Cardiac muscle cell (in vitro differentiated cells and primary cell): ENCODE results near the gene FASTK. TPM values are rescaled to one million over a fixed set of nuclear protein-coding genes. Genes with fewer than 3 reads are reported as not detected.

Source experiments
- DNase-seq, 2 donors: peaks; one replicate each; pipeline versions ENCODE4 v3.0.0 to v3.0.0-alpha.2; 2010 to 2017; ENCODE audit warnings: low read depth in 1 of 2, low spot score in 1 of 2
- H3K27ac ChIP-seq: fragments of 200-600 bp; sonication (generic); 2 replicates; pipeline ENCODE4 v1.5.1; 2016
- H3K27me3 ChIP-seq: fragments of 200-600 bp; sonication (generic); 2 replicates; pipeline ENCODE4 v1.6.0; 2016; ENCODE audit warnings: control low read depth
- H3K36me3 ChIP-seq: fragments of 200-600 bp; sonication (generic); 2 replicates; pipeline ENCODE4 v1.5.1; 2016; ENCODE audit warnings: control low read depth
- H3K4me1 ChIP-seq: fragments of 200-600 bp; sonication (generic); 2 replicates; pipeline ENCODE4 v1.8.1; 2017; ENCODE audit warnings: low read depth, mild to moderate bottlenecking, mixed run types
- H3K4me3 ChIP-seq: fragments of 200-600 bp; sonication (generic); 2 replicates; pipeline ENCODE4 v1.5.1; 2016; ENCODE audit warnings: mild to moderate bottlenecking
- H3K9me3 ChIP-seq: fragments of 200-600 bp; sonication (generic); 2 replicates; pipeline ENCODE4 v1.5.1; 2017; ENCODE audit warnings: low read depth, mild to moderate bottlenecking, control low read depth
- polyA plus RNA-seq: library from polyadenylated mRNA; unstranded; fragments of >200 nt; fragmentation: Nextera tagmentation; extraction: Ambion mirVana; gene quantifications from 2 replicates; pipeline ENCODE4 v1.2.1, GENCODE V29; 2016
- total RNA-seq: library from RNA; depleted of rRNA; stranded (reverse); fragments of >200 nt; gene quantifications from 2 replicates; pipeline ENCODE4 v1.2.3, GENCODE V29; 2016
- TF ChIP-seq, protein P1 (sequence below): IDR thresholded peaks from 2 replicates; pipeline ENCODE4 v1.5.1; 2012; ENCODE audit warnings: low read depth, mild to moderate bottlenecking, low read length

FASTK gene, protein sequence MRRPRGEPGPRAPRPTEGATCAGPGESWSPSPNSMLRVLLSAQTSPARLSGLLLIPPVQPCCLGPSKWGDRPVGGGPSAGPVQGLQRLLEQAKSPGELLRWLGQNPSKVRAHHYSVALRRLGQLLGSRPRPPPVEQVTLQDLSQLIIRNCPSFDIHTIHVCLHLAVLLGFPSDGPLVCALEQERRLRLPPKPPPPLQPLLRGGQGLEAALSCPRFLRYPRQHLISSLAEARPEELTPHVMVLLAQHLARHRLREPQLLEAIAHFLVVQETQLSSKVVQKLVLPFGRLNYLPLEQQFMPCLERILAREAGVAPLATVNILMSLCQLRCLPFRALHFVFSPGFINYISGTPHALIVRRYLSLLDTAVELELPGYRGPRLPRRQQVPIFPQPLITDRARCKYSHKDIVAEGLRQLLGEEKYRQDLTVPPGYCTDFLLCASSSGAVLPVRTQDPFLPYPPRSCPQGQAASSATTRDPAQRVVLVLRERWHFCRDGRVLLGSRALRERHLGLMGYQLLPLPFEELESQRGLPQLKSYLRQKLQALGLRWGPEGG
- total RNA-seq (165 and 175 TPM in 2 replicates), polyA plus RNA-seq (145 and 227 TPM in 2 replicates)

DNA sequence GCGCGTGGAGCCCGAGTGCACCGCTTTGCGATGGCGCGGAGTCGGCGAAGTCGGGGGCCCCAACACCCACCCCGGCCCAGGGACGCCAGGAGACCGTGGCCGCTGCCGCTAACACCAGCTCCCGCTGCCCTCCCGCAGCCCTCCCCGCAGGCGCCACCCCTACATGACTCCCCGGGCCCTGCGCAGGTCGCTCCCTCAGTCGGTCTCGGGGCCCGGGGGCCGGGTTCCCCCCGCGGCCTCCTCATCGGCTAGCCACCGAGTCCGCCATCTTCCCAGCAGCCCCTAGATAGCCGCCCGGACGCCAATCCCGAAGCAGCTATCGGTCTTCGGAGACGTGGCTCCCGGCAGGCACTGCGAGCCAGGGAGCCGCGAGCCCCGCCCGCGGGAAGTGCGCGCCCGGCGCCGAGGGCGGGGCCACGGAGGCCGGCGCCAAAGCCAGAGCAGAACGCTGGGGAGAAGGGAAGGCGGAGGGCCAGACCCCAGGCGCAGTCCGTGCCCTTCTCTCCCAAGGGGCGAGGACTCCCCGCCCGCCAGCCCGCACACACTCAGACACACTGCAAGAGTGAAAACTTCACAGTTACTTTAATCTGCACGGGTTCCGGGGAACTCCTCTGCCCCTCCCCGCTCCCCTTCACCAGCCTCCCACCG is at the start of gene FASTK:
FASTK (minus strand) TSS at position 288 of the 648 bp plus-strand sequence; CDS start at position 245, 43 bp downstream.
- no peaks in the 10 kb centered on the region for H3K36me3 ChIP-seq
- H3K27ac ChIP-seq = peak within 1 kb of the TSS; percentile 93
- H3K9me3 ChIP-seq = no peaks in the 10 kb centered on the region
- TF ChIP-seq, protein P1, sequence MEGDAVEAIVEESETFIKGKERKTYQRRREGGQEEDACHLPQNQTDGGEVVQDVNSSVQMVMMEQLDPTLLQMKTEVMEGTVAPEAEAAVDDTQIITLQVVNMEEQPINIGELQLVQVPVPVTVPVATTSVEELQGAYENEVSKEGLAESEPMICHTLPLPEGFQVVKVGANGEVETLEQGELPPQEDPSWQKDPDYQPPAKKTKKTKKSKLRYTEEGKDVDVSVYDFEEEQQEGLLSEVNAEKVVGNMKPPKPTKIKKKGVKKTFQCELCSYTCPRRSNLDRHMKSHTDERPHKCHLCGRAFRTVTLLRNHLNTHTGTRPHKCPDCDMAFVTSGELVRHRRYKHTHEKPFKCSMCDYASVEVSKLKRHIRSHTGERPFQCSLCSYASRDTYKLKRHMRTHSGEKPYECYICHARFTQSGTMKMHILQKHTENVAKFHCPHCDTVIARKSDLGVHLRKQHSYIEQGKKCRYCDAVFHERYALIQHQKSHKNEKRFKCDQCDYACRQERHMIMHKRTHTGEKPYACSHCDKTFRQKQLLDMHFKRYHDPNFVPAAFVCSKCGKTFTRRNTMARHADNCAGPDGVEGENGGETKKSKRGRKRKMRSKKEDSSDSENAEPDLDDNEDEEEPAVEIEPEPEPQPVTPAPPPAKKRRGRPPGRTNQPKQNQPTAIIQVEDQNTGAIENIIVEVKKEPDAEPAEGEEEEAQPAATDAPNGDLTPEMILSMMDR = no peak
- peaks cover 23% of the 10 kb centered on the region for H3K4me1 ChIP-seq
- H3K27me3 ChIP-seq = no peaks in the 10 kb centered on the region
- peak; percentile 91 to 96 for DNase-seq
- H3K4me3 ChIP-seq = peak within 1 kb of the TSS; percentile 93

DNA sequence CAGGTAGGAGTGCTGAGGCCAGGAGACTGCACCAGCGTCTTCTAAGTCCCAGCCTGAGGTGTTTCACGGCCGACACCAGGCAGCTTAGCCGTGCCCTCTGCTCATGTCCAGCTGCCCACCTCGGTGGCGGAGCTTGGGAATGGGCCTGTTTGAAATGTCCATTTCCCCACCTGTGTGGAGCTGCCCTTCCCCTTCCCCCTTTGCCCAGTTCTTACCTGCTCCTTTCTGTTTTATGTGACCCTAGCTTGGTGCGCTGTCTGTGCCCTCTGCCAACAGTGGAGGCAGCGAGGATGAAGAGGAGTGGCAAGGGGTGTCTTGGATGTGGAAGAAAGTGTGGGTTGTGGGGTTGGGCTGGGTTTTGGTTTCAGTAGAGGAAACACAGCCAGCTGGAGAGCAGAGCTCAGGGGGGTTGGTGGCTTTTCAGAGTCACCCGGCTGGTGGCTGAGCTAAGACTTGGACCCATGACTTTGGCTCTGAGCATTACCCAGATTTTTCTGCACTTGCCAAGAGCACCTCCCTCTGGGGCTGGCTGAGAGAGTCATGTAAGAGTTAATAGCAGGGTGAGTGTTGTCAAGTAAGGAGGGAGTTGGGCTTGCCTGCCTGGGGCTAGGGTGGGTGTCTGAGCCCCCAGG is 49.5 kb upstream of the FASTK start:
- H3K27ac ChIP-seq = no peak overlapping the region
- TF ChIP-seq, protein P1 = no peak
- no peaks in the 10 kb centered on the region for H3K4me1 ChIP-seq

DNA sequence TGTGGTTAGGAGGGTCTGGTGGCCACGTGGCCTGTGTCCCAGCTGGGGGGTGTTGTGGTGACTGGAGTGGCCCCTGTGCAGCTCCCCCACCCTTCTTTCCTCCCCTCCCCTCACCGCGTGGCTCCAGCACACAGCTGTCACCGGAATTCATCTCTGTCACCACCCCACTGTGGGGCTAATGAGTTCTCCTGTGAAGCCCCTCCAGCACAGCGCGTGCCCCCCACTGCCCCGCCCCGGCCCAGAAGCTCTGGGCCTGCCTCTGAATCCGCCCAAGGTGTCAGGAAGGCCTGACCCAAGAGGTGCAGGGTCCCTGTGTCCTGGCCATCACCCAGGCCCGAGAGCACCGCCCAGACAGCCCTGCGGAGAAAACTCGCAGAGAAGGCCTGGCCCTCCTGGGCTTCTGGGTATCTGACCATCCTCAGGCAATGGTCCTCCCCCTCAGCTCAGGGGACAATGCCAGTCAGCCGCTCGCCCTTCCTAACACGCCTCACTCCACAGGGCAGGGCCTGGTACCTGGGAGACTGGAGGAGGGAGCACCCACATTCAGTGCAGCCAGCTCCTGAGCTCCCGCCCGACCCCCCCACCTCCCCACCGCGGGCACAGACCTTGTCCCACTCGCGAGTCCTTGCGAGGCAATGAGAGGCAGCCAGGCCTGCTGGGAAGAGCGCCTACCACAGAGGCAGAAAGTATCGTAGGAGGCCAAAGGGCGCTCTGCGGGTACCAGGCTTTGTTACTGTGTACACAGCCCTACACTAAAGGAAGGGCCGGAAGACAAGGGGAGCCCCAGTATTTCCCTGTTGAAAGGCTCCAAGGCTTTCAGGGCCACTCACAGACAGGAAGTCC is 48.7 kb upstream of the FASTK start:
- DNase-seq = no peak
- Histone ChIP-seq H3K4me3 (no peak overlapping the region), H3K27ac (no peak overlapping the region), H3K36me3 (peaks cover 19% of the 10 kb centered on the region), H3K4me1 (no peaks in the 10 kb centered on the region), H3K27me3 (no peaks in the 10 kb centered on the region), H3K9me3 (no peaks in the 10 kb centered on the region)
- TF ChIP-seq, protein P1 = no peak

More for the DNA sequence above, 49.5 kb upstream of the FASTK start:
- no peak for DNase-seq
- Histone ChIP-seq H3K27me3 (no peaks in the 10 kb centered on the region), H3K9me3 (no peaks in the 10 kb centered on the region), H3K36me3 (peaks cover 20% of the 10 kb centered on the region), H3K4me3 (no peak overlapping the region)

DNA sequence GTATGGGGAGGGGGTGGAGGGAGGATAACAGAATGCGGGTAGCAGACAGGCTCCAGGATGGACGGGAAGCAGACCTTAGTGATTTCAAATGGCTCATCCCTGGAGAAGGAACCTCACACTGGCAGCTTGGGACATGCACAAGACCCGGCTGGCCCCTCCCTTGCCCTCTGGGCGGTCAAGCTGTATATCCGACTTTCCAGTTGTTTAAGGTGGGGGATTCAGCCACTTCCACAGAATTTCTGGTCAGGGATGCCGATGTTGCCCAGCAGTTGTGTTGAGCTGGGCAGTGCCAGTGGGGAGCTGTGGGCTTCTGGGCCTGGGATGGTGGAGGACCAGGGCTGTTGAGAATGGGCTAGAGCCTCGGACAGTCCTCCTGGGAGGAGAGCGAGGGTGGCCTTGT is 48.1 kb upstream of the FASTK start:
- Histone ChIP-seq H3K36me3 (peaks cover 18% of the 10 kb centered on the region), H3K4me1 (no peaks in the 10 kb centered on the region), H3K27me3 (no peaks in the 10 kb centered on the region), H3K9me3 (no peaks in the 10 kb centered on the region), H3K27ac (no peak overlapping the region), H3K4me3 (no peak overlapping the region)
- TF ChIP-seq, protein P1 = no peak
- DNase-seq = no peak

DNA sequence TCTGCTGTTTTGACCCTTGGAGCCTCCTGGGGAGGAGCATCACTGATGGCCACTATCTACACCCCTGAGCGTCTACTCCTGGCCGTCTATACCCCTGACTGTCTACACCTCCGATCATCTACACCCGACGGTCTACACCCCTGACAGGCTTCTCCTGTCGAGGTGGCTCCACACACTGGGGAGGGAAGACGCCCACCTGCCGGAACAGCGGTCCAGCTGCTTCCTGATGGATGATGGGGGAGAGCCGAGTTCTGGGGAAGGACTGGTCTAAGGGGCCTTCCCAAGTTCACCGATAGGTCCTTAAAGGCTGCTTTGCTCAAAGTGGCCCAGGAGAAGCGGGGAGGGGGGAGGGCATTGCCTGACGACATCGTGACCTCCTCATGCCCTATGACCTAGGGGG is 47.5 kb upstream of the FASTK start:
- Histone ChIP-seq H3K36me3 (peaks cover 18% of the 10 kb centered on the region), H3K27ac (no peak overlapping the region), H3K4me1 (no peaks in the 10 kb centered on the region), H3K27me3 (no peaks in the 10 kb centered on the region), H3K9me3 (no peaks in the 10 kb centered on the region), H3K4me3 (no peak overlapping the region)
- TF ChIP-seq, protein P1 = no peak
- DNase-seq = no peak
